Mucosa of descending colon (tissue), 3 donors: ENCODE data around the gene CCL27. TPM values are rescaled to one million over a fixed set of nuclear protein-coding genes. Genes with fewer than 3 reads are reported as not detected.

Source experiments
- ATAC-seq: fragments of 200-7000 bp; cut with Tn5 transposase; one replicate; pipeline ENCODE4 v1.9.1; 2020; ENCODE audit warnings: mild to moderate bottlenecking, moderate library complexity
- DNase-seq, 3 donors: peaks; one replicate each; pipeline ENCODE4 v3.0.0-alpha.2; 2020
- H3K36me3 ChIP-seq: fragments of 200-600 bp; one replicate; pipeline ENCODE4 v1.8.0; 2021; ENCODE audit warnings: low read depth, mild to moderate bottlenecking
- H3K4me1 ChIP-seq: fragments of 200-600 bp; one replicate; pipeline ENCODE4 v1.8.0; 2021; ENCODE audit warnings: low read depth, mild to moderate bottlenecking
- H3K4me3 ChIP-seq: fragments of 200-600 bp; one replicate; pipeline ENCODE4 v1.8.0; 2021; ENCODE audit warnings: mild to moderate bottlenecking
- H3K9me3 ChIP-seq: fragments of 200-600 bp; one replicate; pipeline ENCODE4 v1.8.0; 2021; ENCODE audit warnings: mild to moderate bottlenecking
- intact Hi-C, 2 donors: fragments of 100-400 bp; cut with DNase I in 1 of 2; cut with micrococcal nuclease in 1 of 2; formaldehyde crosslinking; loops; one replicate each; pipeline versions ENCODE4 v1.11.0 to v1.11.1; 2022; cut with DNase I, micrococcal nuclease
- total RNA-seq, 3 donors: library from RNA; stranded (reverse); fragmentation: NEBNext Ultra II Directional in 2 of 3; extraction: Animal tissue kit (Norgen Biotek cat#: 25700) in 2 of 3; gene quantifications; one replicate each; pipeline versions ENCODE4 v1.2.1 to v1.2.4, GENCODE V29; 2021 to 2023
- TF ChIP-seq, protein P1 (sequence below): fragments of 200-600 bp; IDR thresholded peaks from one replicate; pipeline ENCODE4 v1.8.0; 2022; ENCODE audit warnings: antibody characterized with exemption, mild to moderate bottlenecking
- donor health status: DM: no; HTN: no; CAD: no; lungs with moderate emphysema.
- donor health status: DM: no; HTN: no; CAD: no.
- donor health status: DM: no; HTN: yes; CAD: no.

Gene CCL27
- total RNA-seq, 3 donors from 2014 or later = not detected

DNA sequence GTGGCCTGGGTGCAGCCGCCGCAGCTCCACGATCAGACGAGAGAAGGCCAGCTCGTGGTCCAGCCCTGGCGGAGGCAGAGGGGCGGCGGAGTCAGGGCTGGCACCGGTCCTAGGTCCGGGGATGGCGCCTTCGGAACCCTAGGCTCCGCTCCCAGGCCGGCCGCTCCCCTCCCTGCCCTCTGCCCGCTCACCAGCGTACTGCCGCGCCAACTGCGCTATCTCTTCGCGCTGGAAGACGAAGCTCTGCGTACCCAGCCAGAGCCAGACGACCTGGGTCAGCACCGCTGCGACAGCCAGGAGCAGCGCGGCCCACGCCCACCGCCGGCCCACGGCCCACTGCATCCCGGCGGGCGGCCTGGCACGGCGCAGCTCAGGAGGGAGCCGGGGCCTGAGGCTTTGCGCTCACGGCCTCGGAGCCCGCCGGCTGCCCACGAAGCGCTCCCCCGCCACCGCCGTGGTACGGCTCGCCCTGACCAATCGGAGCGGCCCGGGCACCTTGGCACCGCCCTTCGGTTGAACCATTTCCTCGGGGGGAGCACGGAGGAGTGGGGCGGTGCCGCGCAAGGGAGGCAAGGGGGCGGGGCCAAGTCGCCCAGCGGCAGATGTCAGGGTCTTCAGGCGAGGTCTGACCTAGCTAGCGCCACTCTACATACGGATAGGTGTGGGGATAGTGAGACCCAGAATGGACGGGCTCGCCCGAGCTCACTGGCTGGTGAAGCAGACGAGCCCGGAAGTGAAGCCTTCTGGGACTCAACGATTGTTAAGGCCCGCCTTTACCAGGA is 24.9 kb downstream of the CCL27 start, which contains the start of gene SIGMAR1:
TSS of gene SIGMAR1 (minus strand) at position 432 of the 782 bp plus-strand sequence. CDS start at position 342, 90 bp downstream.
- TF ChIP-seq, protein P1, sequence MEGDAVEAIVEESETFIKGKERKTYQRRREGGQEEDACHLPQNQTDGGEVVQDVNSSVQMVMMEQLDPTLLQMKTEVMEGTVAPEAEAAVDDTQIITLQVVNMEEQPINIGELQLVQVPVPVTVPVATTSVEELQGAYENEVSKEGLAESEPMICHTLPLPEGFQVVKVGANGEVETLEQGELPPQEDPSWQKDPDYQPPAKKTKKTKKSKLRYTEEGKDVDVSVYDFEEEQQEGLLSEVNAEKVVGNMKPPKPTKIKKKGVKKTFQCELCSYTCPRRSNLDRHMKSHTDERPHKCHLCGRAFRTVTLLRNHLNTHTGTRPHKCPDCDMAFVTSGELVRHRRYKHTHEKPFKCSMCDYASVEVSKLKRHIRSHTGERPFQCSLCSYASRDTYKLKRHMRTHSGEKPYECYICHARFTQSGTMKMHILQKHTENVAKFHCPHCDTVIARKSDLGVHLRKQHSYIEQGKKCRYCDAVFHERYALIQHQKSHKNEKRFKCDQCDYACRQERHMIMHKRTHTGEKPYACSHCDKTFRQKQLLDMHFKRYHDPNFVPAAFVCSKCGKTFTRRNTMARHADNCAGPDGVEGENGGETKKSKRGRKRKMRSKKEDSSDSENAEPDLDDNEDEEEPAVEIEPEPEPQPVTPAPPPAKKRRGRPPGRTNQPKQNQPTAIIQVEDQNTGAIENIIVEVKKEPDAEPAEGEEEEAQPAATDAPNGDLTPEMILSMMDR = peak; percentile 23
- Histone ChIP-seq H3K9me3 (no peaks in the 10 kb centered on the region), H3K36me3 (no peaks in the 10 kb centered on the region), H3K4me1 (peaks cover 11% of the 10 kb centered on the region), H3K4me3 (peak within 1 kb of the TSS; percentile 38)
- intact Hi-C loops = no loop called here
- DNase-seq = peak; percentile 95 to 97 (median 95)
- peak; percentile 98 for ATAC-seq

DNA sequence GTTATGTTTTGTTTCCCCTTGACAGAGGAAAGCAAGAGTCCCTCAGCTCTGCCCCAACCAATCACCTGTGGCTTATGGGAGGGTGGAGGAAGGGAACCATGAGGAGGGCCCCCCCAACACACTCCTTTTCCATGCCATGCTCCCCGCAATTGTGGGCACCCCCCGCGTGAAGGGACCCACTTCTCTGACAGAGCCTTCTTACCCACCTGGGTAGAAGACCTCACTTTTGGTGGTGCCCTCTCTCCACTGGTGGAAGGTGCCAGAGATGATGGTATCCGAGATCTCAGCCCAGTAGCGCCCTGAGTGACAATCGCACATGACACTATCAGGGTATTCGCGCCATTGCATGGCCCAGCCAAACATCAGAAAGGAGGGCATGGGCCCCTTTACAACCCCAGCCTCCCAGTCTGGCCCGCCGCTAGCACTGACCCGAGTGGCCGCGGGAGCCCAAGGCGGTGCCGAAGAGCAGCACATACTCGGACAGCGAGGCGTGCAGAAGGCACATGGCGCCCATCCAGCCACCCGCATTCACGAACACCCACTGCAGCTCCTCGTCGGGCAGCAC is 25.6 kb downstream of the CCL27 start:
- no peak for DNase-seq
- TF ChIP-seq, protein P1 = no peak
- ATAC-seq = no peak

DNA sequence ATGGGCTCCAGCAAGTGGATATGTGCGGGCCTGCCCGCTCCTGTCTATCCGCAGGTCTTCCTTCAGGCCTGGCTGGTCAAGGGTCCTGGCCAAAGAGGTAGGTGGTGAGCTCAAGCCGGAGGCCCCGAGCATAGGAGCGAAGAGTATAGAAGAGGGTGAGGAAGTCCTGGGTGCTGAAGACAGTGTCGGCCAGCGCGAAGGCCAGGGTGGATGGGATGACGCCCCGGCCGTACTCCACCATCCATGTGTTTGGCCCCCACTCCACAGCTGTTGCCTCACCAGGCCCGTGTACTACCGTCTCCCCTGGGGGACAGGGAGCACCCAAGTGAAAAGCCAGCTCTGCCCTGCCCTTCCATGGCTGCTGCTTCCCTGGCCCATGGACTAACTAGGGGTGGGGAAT is 26.9 kb downstream of the CCL27 start:
- Histone ChIP-seq H3K4me1 (peaks cover 15% of the 10 kb centered on the region), H3K4me3 (no peak overlapping the region), H3K9me3 (no peaks in the 10 kb centered on the region), H3K36me3 (no peaks in the 10 kb centered on the region)
- DNase-seq (no peak), ATAC-seq (no peak)
- TF ChIP-seq, protein P1 = no peak
- intact Hi-C loops = no loop called here

More for the DNA sequence above, 25.6 kb downstream of the CCL27 start:
- no peaks in the 10 kb centered on the region for H3K9me3 ChIP-seq
- intact Hi-C loops = no loop called here
- peak overlapping the region; percentile 38 for H3K4me3 ChIP-seq
- H3K4me1 ChIP-seq = peaks cover 11% of the 10 kb centered on the region
- no peaks in the 10 kb centered on the region for H3K36me3 ChIP-seq

DNA sequence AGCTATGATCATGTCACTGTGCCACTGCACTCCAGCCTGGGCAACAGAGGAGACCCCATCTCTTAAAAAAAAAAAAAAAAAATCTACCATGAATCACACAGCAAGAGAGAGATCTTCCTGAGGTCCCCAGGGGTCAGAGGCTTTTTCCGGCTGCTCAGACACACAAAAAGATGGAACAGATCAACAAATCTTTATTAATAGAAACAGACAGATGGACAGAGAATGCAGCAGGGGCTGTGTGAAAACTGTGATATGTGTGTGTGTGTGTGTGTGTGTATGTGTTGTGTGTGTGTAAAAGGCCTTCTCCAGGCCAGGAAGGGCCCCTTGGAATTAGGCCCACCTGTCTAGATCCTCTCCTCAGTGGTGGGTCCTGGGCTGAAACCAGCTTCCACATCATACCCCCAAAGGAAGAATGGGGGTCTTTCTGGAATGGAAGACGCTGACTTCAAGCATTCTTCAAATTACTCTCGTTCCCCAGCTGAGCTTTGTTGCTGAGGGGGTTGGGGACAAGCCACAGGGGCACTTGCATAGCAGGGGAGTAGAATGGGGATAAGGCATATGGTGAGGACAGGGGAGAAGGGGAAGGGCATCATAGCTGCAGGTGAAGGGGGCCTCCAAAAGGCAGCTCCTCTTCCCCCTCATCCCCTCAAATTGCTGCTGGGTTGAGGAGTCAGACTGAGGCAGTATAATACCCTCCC is 27.8 kb downstream of the CCL27 start:
- ATAC-seq (no peak), DNase-seq (no peak)
- intact Hi-C loops = no loop called here
- Histone ChIP-seq H3K4me3 (no peak overlapping the region), H3K4me1 (peaks cover 20% of the 10 kb centered on the region), H3K36me3 (no peaks in the 10 kb centered on the region), H3K9me3 (no peaks in the 10 kb centered on the region)
- TF ChIP-seq, protein P1 = no peak

DNA sequence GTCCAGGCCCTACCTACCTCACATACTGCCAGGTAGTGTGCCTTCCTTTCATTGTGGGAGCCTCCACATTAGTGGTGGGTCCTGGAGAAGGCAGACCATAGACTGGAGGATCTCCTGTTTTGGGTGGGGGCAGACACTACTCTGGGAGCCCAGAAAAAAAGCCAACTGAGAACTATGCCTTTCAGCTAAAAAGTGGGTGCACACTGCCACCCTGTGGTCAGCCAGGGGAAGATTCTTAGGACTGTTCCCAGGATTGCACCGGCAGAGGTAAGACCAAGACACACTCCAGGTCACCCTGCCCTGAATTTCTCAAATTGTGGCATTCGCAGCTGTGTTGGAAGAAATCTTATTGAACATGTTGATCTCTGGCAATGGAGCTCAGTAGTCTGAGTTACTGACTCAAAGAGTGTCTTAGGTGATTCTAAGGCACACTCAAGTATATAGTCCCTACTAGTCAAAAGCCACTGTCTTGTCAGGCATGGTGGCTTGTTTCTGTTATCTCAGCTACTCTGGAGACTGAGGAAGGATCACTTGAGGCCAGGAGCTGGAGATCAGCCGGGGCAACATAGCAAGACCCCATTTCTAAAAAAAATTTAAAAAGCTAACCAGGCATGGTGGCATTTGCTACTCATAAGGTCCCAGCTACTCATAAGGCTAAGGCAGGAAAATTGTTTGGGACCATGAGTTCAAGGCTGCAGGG is 28.5 kb downstream of the CCL27 start:
- H3K36me3 ChIP-seq = no peaks in the 10 kb centered on the region
- H3K9me3 ChIP-seq = no peaks in the 10 kb centered on the region
- H3K4me3 ChIP-seq = no peak overlapping the region
- ATAC-seq = peak; percentile 35
- peak in 2 of 3 donors; percentile 71 to 79 for DNase-seq
- intact Hi-C loops = no loop called here
- peaks cover 24% of the 10 kb centered on the region for H3K4me1 ChIP-seq
- TF ChIP-seq, protein P1 = peak; percentile 83
